Lower leg skin (tissue), 3 donors: ENCODE data around the gene CRKL.
"Not testable (repeated sequence)": the region's sequence is repeated elsewhere in the genome, so short reads cannot be mapped to it uniquely, and the experiment has no call there.

Experiments
- POLR2A ChIP-seq, 2 donors: fragments of 450-650 bp; IDR thresholded peaks; one replicate each; pipeline ENCODE4 v1.6.1; 2016 to 2017; ENCODE audit warnings: antibody characterized with exemption in 2 of 2, mild to moderate bottlenecking in 1 of 2, moderate library complexity in 1 of 2
- TF ChIP-seq, protein P1 (sequence below), 3 donors: fragments of 450-650 bp; IDR thresholded peaks; one replicate each; pipeline ENCODE4 v1.5.1; 2016; ENCODE audit warnings: antibody characterized with exemption in 3 of 3, mild to moderate bottlenecking in 3 of 3, moderate library complexity in 2 of 3

DNA sequence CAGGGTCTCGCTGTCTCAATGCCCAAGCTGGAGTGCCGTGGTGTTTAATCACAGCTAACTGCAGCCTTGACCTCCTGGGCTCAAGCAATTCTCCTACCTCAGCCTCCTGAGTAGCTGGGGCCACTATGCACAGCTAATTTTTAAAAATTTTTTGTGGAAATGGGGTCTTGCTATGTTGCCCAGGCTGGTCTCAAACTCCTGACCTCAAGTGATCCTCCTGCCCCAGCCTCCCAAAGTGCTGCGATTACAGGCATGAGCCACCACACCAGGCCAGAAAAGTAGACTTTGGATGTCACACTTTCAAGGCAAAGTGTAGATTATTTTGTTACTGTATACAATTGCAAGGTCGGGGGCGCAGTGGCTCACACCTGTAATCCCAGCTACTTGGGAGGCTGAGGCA is 8.5 kb upstream of the CRKL start:
- TF ChIP-seq, protein P1, sequence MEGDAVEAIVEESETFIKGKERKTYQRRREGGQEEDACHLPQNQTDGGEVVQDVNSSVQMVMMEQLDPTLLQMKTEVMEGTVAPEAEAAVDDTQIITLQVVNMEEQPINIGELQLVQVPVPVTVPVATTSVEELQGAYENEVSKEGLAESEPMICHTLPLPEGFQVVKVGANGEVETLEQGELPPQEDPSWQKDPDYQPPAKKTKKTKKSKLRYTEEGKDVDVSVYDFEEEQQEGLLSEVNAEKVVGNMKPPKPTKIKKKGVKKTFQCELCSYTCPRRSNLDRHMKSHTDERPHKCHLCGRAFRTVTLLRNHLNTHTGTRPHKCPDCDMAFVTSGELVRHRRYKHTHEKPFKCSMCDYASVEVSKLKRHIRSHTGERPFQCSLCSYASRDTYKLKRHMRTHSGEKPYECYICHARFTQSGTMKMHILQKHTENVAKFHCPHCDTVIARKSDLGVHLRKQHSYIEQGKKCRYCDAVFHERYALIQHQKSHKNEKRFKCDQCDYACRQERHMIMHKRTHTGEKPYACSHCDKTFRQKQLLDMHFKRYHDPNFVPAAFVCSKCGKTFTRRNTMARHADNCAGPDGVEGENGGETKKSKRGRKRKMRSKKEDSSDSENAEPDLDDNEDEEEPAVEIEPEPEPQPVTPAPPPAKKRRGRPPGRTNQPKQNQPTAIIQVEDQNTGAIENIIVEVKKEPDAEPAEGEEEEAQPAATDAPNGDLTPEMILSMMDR (IDR thresholded peaks at IDR 0.05), result not testable (repeated sequence)
- not testable (repeated sequence) for TF ChIP-seq POLR2A (IDR thresholded peaks at IDR 0.05)
